CD14-positive monocyte (primary cell): ENCODE results near the gene ULK4. TPM values are rescaled to one million over a fixed set of nuclear protein-coding genes. Genes with fewer than 3 reads are reported as not detected.

Experiments used
- DNase-seq, 3 donors: peaks; one replicate each; pipeline ENCODE4 v3.0.0-alpha.2; 2011 to 2022
- H2AFZ ChIP-seq: 2 replicates; pipeline ENCODE4 v1.6.0; 2012; ENCODE audit warnings: mild to moderate bottlenecking, low read depth, low read length, inconsistent platforms; ENCODE audit not compliant: insufficient read depth, poor library complexity, severe bottlenecking
- H3K27ac ChIP-seq, 2 donors: 1 replicate in 1 of 2; 2 replicates in 1 of 2; pipeline ENCODE4 v1.5.1; 2012 to 2013; ENCODE audit warnings: low read length in 2 of 2, control low read depth in 1 of 2, inconsistent platforms in 1 of 2, low read depth in 1 of 2, mild to moderate bottlenecking in 1 of 2
- H3K27me3 ChIP-seq, 2 donors: one replicate each; pipeline versions ENCODE4 v1.6.0 to v1.6.1; 2011 to 2013; ENCODE audit warnings: low read length in 2 of 2; ENCODE audit not compliant: control insufficient read depth in 2 of 2, insufficient read depth in 2 of 2
- H3K36me3 ChIP-seq, 2 donors: replicated peaks in 1 of 2; 1 replicate in 1 of 2; 2 replicates in 1 of 2; pipeline versions ENCODE4 v1.5.1 to v1.6.1; 2012 to 2013; ENCODE audit warnings: low read length in 2 of 2, control low read depth in 1 of 2, inconsistent platforms in 1 of 2, mild to moderate bottlenecking in 1 of 2; ENCODE audit not compliant: insufficient read depth in 2 of 2, control insufficient read depth in 1 of 2
- H3K4me1 ChIP-seq, 2 donors: 1 replicate in 1 of 2; 2 replicates in 1 of 2; pipeline versions ENCODE4 v1.5.1 to v1.6.1; 2012 to 2013; ENCODE audit warnings: low read length in 2 of 2, control low read depth in 1 of 2, inconsistent platforms in 1 of 2, mild to moderate bottlenecking in 1 of 2, moderate library complexity in 1 of 2; ENCODE audit not compliant: insufficient read depth in 2 of 2, control insufficient read depth in 1 of 2
- H3K4me2 ChIP-seq: replicated peaks from 2 replicates; pipeline ENCODE3; 2012; ENCODE audit warnings: low read length, moderate library complexity, mild to moderate bottlenecking; ENCODE audit not compliant: poor library complexity, severe bottlenecking; ENCODE audit errors: extremely low read depth
- H3K4me3 ChIP-seq, 3 experiments: fragments of 200-600 bp in 1 of 3; sonication (generic) in 1 of 3; replicated peaks in 1 of 3; 1 replicate in 2 of 3; 2 replicates in 1 of 3; pipeline ENCODE4 v1.5.1; 2011 to 2013; ENCODE audit warnings: low read length in 3 of 3, mild to moderate bottlenecking in 3 of 3, control low read depth in 2 of 3, low read depth in 2 of 3, inconsistent platforms in 1 of 3, moderate library complexity in 1 of 3
- H3K79me2 ChIP-seq: 2 replicates; pipeline ENCODE4 v1.6.0; 2012; ENCODE audit warnings: mild to moderate bottlenecking, control low read depth, inconsistent platforms, low read length, moderate library complexity; ENCODE audit not compliant: insufficient read depth
- H3K9ac ChIP-seq: 2 replicates; pipeline ENCODE4 v1.6.0; 2017; ENCODE audit warnings: low read length, mild to moderate bottlenecking; ENCODE audit not compliant: insufficient read depth, poor library complexity, severe bottlenecking
- H3K9me3 ChIP-seq, 2 donors: replicated peaks in 1 of 2; 1 replicate in 1 of 2; 2 replicates in 1 of 2; pipeline versions ENCODE4 v1.5.1 to v1.6.1; 2012 to 2013; ENCODE audit warnings: low read length in 2 of 2, control low read depth in 1 of 2; ENCODE audit not compliant: control insufficient read depth in 1 of 2, insufficient read depth in 1 of 2
- H4K20me1 ChIP-seq: 2 replicates; pipeline ENCODE4 v1.6.0; 2012; ENCODE audit warnings: mild to moderate bottlenecking, low read length, control low read depth, moderate library complexity; ENCODE audit not compliant: insufficient read depth
- H3K27ac Mint-ChIP-seq, 7 donors: one replicate each; pipeline ENCODE4 v1.8.0; 2020; ENCODE audit warnings: mild to moderate bottlenecking in 7 of 7, mixed read lengths in 7 of 7, moderate library complexity in 6 of 7, inconsistent platforms in 2 of 7
- H3K27me3 Mint-ChIP-seq, 3 donors: one replicate each; pipeline ENCODE4 v1.8.0; 2021 to 2022; ENCODE audit warnings: low read depth in 3 of 3, mild to moderate bottlenecking in 3 of 3, mixed read lengths in 3 of 3, moderate library complexity in 3 of 3, inconsistent platforms in 1 of 3
- H3K36me3 Mint-ChIP-seq, 2 donors: one replicate each; pipeline ENCODE4 v1.8.0; 2020; ENCODE audit warnings: mixed read lengths in 2 of 2, inconsistent platforms in 1 of 2, mild to moderate bottlenecking in 1 of 2
- H3K4me1 Mint-ChIP-seq: one replicate; pipeline ENCODE4 v1.8.0; 2020; ENCODE audit warnings: mild to moderate bottlenecking, mixed read lengths
- H3K4me3 Mint-ChIP-seq, 2 donors: one replicate each; pipeline ENCODE4 v1.8.0; 2020; ENCODE audit warnings: mild to moderate bottlenecking in 2 of 2, mixed read lengths in 2 of 2, moderate library complexity in 1 of 2
- H3K9me3 Mint-ChIP-seq, 7 donors: one replicate each; pipeline ENCODE4 v1.8.0; 2020 to 2022; ENCODE audit warnings: mixed read lengths in 7 of 7, mild to moderate bottlenecking in 6 of 7, moderate library complexity in 6 of 7, inconsistent platforms in 2 of 7
- CTCF ChIP-seq: fragments of 200-600 bp; IDR thresholded peaks from one replicate; pipeline ENCODE4 v1.8.0; 2022; ENCODE audit warnings: antibody characterized with exemption, mild to moderate bottlenecking
- WGBS: methylation state at CpG from one replicate; pipeline ENCODE4 v1.1.5; 2013; ENCODE audit warnings: missing lambda C conversion rate; ENCODE audit not compliant: insufficient coverage; 5-methylcytosine and 5-hydroxymethylcytosine counted together
- intact Hi-C, 2 donors: fragments of 100-400 bp; cut with micrococcal nuclease; formaldehyde crosslinking; loops; one replicate each; pipeline versions ENCODE4 v1.15.0 to v1.15.1; 2023
- polyA plus RNA-seq, 3 donors: library from polyadenylated mRNA; depleted of rRNA in 1 of 3; unstranded in 2 of 3; stranded (reverse) in 1 of 3; fragments of 300-500 nt in 2 of 3; fragments of >200 nt in 1 of 3; fragmentation: Illumina TruSeq in 2 of 3; gene quantifications; 1 replicate in 2 of 3; 2 replicates in 1 of 3; pipeline ENCODE4 v1.2.3, GENCODE V29; 2012 to 2021

The ULK4 gene
- polyA plus RNA-seq, 3 donors, result 6.7 to 14.0 (median 11.8) TPM

- Histone ChIP-seq H2AFZ (no peak overlapping the region), H3K4me1 (no peaks in the 10 kb centered on the region), H3K4me2 (no peak overlapping the region), H3K27me3 (no peaks in the 10 kb centered on the region), H4K20me1 (no peaks in the 10 kb centered on the region), H3K36me3 (no peaks in the 10 kb centered on the region), H3K4me3 (no peak overlapping the region), H3K9me3 (no peaks in the 10 kb centered on the region), H3K9ac (no peak overlapping the region), H3K27ac (no peak overlapping the region), H3K79me2 (no peaks in the 10 kb centered on the region)
- intact Hi-C loops, result no loop called here
- H3K27ac Mint-ChIP-seq, result no peak overlapping the region
- H3K9me3 Mint-ChIP-seq, result peaks cover 0 to 6% (median 2%) of the 10 kb centered on the region in 7 donors
- H3K4me1 Mint-ChIP-seq, result no peaks in the 10 kb centered on the region
- no peaks in the 10 kb centered on the region for H3K36me3 Mint-ChIP-seq
- H3K27me3 Mint-ChIP-seq, result peaks cover 0 to 2% (median 2%) of the 10 kb centered on the region in 3 donors
- no peak for DNase-seq
- 100% methylated on average over 2 of the region's 4 CpGs for WGBS
- no peak overlapping the region for H3K4me3 Mint-ChIP-seq
- no peak for TF ChIP-seq CTCF
These were observed 321.8 kb downstream of the ULK4 start for GRCh38 chr3:41640076-41640475.

GRCh38 chr3:41638381-41638780, 323.5 kb downstream of the ULK4 start:
- 100% methylated on average over 1 of the region's 2 CpGs for WGBS
- TF ChIP-seq CTCF, result no peak
- H3K9me3 Mint-ChIP-seq, result peaks cover 0 to 4% (median 2%) of the 10 kb centered on the region in 7 donors
- H3K27me3 ChIP-seq, result no peaks in the 10 kb centered on the region
- no peaks in the 10 kb centered on the region for H3K36me3 Mint-ChIP-seq
- no peak overlapping the region for H2AFZ ChIP-seq
- H3K4me2 ChIP-seq, result no peak overlapping the region
- no peaks in the 10 kb centered on the region for H4K20me1 ChIP-seq
- H3K4me1 Mint-ChIP-seq, result no peaks in the 10 kb centered on the region
- intact Hi-C loops, result no loop called here
- H3K4me3 ChIP-seq, result no peak overlapping the region
- H3K27me3 Mint-ChIP-seq, result peaks cover 0 to 6% (median 2%) of the 10 kb centered on the region in 3 donors
- no peaks in the 10 kb centered on the region for H3K36me3 ChIP-seq
- no peak overlapping the region for H3K27ac Mint-ChIP-seq
- no peak overlapping the region for H3K27ac ChIP-seq
- H3K9ac ChIP-seq, result no peak overlapping the region
- no peaks in the 10 kb centered on the region for H3K79me2 ChIP-seq
- no peaks in the 10 kb centered on the region for H3K9me3 ChIP-seq
- H3K4me1 ChIP-seq, result no peaks in the 10 kb centered on the region
- DNase-seq, result no peak
- no peak overlapping the region for H3K4me3 Mint-ChIP-seq
